Upper lobe of left lung (tissue), 4 donors: ENCODE results near the gene RBPMS2.

ENCODE experiments used
- EP300 ChIP-seq, 4 donors: sonication (generic); formaldehyde crosslinking; IDR thresholded peaks; one replicate each; pipeline ENCODE4 v1.5.1; 2017; ENCODE audit warnings: antibody characterized with exemption in 4 of 4, control low read depth in 2 of 4
- POLR2A ChIP-seq, 4 donors: fragments of 450-650 bp; IDR thresholded peaks; one replicate each; pipeline ENCODE4 v1.5.1; 2016 to 2017; ENCODE audit warnings: antibody characterized with exemption in 4 of 4, mild to moderate bottlenecking in 2 of 4
- TF ChIP-seq, protein P1 (sequence below), 6 experiments: fragments of 450-650 bp in 4 of 6; fragments of 200-600 bp in 2 of 6; sonication (generic) in 2 of 6; IDR thresholded peaks; one replicate each; pipeline ENCODE4 v1.5.1; 2016 to 2019; ENCODE audit warnings: antibody characterized with exemption in 6 of 6

DNA sequence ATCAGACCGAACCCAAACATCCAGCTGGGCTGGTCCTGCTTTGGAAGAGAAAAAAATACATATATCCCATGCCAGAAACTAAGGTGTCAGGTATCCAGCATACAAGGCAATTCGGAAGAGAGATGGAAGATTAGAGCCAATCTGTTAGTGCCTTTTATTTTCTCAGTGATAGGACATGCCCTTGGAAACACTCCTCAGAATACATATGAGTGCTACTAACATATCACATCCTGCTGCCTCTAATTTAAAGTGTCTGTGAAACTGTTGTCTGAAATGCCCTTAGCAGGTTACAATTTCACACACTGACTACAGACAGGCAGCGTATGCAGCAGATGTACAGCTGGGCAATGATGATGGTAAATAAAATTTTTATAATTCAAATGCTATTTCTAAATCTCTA lies 78.9 kb downstream of the RBPMS2 start:
- TF ChIP-seq, protein P1, sequence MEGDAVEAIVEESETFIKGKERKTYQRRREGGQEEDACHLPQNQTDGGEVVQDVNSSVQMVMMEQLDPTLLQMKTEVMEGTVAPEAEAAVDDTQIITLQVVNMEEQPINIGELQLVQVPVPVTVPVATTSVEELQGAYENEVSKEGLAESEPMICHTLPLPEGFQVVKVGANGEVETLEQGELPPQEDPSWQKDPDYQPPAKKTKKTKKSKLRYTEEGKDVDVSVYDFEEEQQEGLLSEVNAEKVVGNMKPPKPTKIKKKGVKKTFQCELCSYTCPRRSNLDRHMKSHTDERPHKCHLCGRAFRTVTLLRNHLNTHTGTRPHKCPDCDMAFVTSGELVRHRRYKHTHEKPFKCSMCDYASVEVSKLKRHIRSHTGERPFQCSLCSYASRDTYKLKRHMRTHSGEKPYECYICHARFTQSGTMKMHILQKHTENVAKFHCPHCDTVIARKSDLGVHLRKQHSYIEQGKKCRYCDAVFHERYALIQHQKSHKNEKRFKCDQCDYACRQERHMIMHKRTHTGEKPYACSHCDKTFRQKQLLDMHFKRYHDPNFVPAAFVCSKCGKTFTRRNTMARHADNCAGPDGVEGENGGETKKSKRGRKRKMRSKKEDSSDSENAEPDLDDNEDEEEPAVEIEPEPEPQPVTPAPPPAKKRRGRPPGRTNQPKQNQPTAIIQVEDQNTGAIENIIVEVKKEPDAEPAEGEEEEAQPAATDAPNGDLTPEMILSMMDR (IDR thresholded peaks at IDR 0.05) = no peak
- TF ChIP-seq POLR2A (IDR thresholded peaks at IDR 0.05) (no peak), EP300 (IDR thresholded peaks at IDR 0.05) (no peak)
